IPS-15b (cell line): ENCODE data around the gene BCAS3.

Source experiments
- H3K27me3 ChIP-seq: one replicate; pipeline ENCODE4 v1.6.1; 2013; ENCODE audit warnings: low read length; ENCODE audit not compliant: control insufficient read depth, insufficient read depth
- H3K36me3 ChIP-seq: one replicate; pipeline ENCODE4 v1.6.1; 2013; ENCODE audit warnings: low read length; ENCODE audit not compliant: control insufficient read depth, insufficient read depth
- H3K4me1 ChIP-seq: one replicate; pipeline ENCODE4 v1.6.1; 2013; ENCODE audit warnings: mild to moderate bottlenecking, low read length; ENCODE audit not compliant: control insufficient read depth, insufficient read depth
- H3K4me3 ChIP-seq: one replicate; pipeline ENCODE4 v1.5.1; 2013; ENCODE audit warnings: low read depth, low read length
- H3K9ac ChIP-seq: one replicate; pipeline ENCODE4 v1.6.1; 2013; ENCODE audit warnings: low read depth, mild to moderate bottlenecking, low read length
- H3K9me3 ChIP-seq: one replicate; pipeline ENCODE4 v1.6.1; 2013; ENCODE audit warnings: mild to moderate bottlenecking, low read length; ENCODE audit not compliant: control insufficient read depth, insufficient read depth

BCAS3 gene

GRCh38 chr17:61157246-61157886 lies 479.7 kb downstream of the BCAS3 start:
- no peaks in the 10 kb centered on the region for H3K9me3 ChIP-seq
- H3K27me3 ChIP-seq = no peaks in the 10 kb centered on the region
- H3K9ac ChIP-seq = no peak overlapping the region
- no peak overlapping the region for H3K4me3 ChIP-seq
- no peaks in the 10 kb centered on the region for H3K36me3 ChIP-seq
- H3K4me1 ChIP-seq = peaks cover 30% of the 10 kb centered on the region

- Histone ChIP-seq H3K9me3 (no peaks in the 10 kb centered on the region), H3K36me3 (no peaks in the 10 kb centered on the region), H3K4me3 (no peak overlapping the region), H3K4me1 (peaks cover 30% of the 10 kb centered on the region), H3K9ac (no peak overlapping the region), H3K27me3 (no peaks in the 10 kb centered on the region)
These were observed 480.7 kb downstream of the BCAS3 start for GRCh38 chr17:61158376-61158775.

- Histone ChIP-seq H3K9me3 (peaks cover 3% of the 10 kb centered on the region), H3K4me1 (peaks cover 30% of the 10 kb centered on the region), H3K4me3 (no peak overlapping the region), H3K36me3 (no peaks in the 10 kb centered on the region), H3K9ac (no peak overlapping the region), H3K27me3 (no peaks in the 10 kb centered on the region)
These were observed 481.7 kb downstream of the BCAS3 start for GRCh38 chr17:61159221-61159814.

- Histone ChIP-seq H3K9me3 (peaks cover 3% of the 10 kb centered on the region), H3K27me3 (no peaks in the 10 kb centered on the region), H3K4me1 (peaks cover 30% of the 10 kb centered on the region), H3K36me3 (no peaks in the 10 kb centered on the region), H3K9ac (no peak overlapping the region), H3K4me3 (no peak overlapping the region)
These were observed 482.6 kb downstream of the BCAS3 start for GRCh38 chr17:61160204-61160603.

- Histone ChIP-seq H3K4me1 (peaks cover 30% of the 10 kb centered on the region), H3K9me3 (peaks cover 3% of the 10 kb centered on the region), H3K36me3 (no peaks in the 10 kb centered on the region), H3K27me3 (no peaks in the 10 kb centered on the region), H3K4me3 (no peak overlapping the region), H3K9ac (no peak overlapping the region)
These were observed 483.3 kb downstream of the BCAS3 start for GRCh38 chr17:61160789-61161445.

GRCh38 chr17:61161615-61162134 lies 484.0 kb downstream of the BCAS3 start:
- H3K9me3 ChIP-seq = peaks cover 3% of the 10 kb centered on the region
- no peaks in the 10 kb centered on the region for H3K36me3 ChIP-seq
- H3K27me3 ChIP-seq = no peaks in the 10 kb centered on the region
- peaks cover 26% of the 10 kb centered on the region for H3K4me1 ChIP-seq
- H3K4me3 ChIP-seq = no peak overlapping the region
- H3K9ac ChIP-seq = no peak overlapping the region

- Histone ChIP-seq H3K4me3 (no peak overlapping the region), H3K36me3 (no peaks in the 10 kb centered on the region), H3K9me3 (peaks cover 3% of the 10 kb centered on the region), H3K4me1 (peaks cover 14% of the 10 kb centered on the region), H3K9ac (no peak overlapping the region), H3K27me3 (no peaks in the 10 kb centered on the region)
These were observed 486.9 kb downstream of the BCAS3 start for GRCh38 chr17:61164517-61164916.

- Histone ChIP-seq H3K9me3 (peaks cover 3% of the 10 kb centered on the region), H3K4me1 (peaks cover 4% of the 10 kb centered on the region), H3K4me3 (no peak overlapping the region), H3K9ac (no peak overlapping the region), H3K27me3 (no peaks in the 10 kb centered on the region), H3K36me3 (no peaks in the 10 kb centered on the region)
These were observed 489.4 kb downstream of the BCAS3 start for GRCh38 chr17:61167075-61167474.

- Histone ChIP-seq H3K4me1 (no peaks in the 10 kb centered on the region), H3K9ac (no peak overlapping the region), H3K9me3 (peaks cover 3% of the 10 kb centered on the region), H3K36me3 (no peaks in the 10 kb centered on the region), H3K4me3 (no peak overlapping the region), H3K27me3 (no peaks in the 10 kb centered on the region)
These were observed 490.9 kb downstream of the BCAS3 start for GRCh38 chr17:61168506-61168905.

- Histone ChIP-seq H3K9me3 (no peaks in the 10 kb centered on the region), H3K27me3 (no peaks in the 10 kb centered on the region), H3K4me3 (no peak overlapping the region), H3K9ac (no peak overlapping the region), H3K36me3 (no peaks in the 10 kb centered on the region), H3K4me1 (peaks cover 1% of the 10 kb centered on the region)
These were observed 496.7 kb downstream of the BCAS3 start for GRCh38 chr17:61174310-61174709.

- Histone ChIP-seq H3K4me1 (peaks cover 4% of the 10 kb centered on the region), H3K4me3 (no peak overlapping the region), H3K9me3 (no peaks in the 10 kb centered on the region), H3K36me3 (no peaks in the 10 kb centered on the region), H3K27me3 (no peaks in the 10 kb centered on the region), H3K9ac (no peak overlapping the region)
These were observed 497.9 kb downstream of the BCAS3 start for GRCh38 chr17:61175298-61176142.
